Breast epithelium (tissue), 3 donors: ENCODE results near the gene PRKCE.

Source experiments
- POLR2A ChIP-seq: fragments of 450-650 bp; IDR thresholded peaks from one replicate; pipeline ENCODE4 v1.6.1; 2016; ENCODE audit warnings: antibody characterized with exemption, mild to moderate bottlenecking, moderate library complexity
- TF ChIP-seq, protein P1 (sequence below), 3 donors: fragments of 450-650 bp; IDR thresholded peaks; one replicate each; pipeline ENCODE4 v1.5.1; 2016 to 2017; ENCODE audit warnings: antibody characterized with exemption in 3 of 3, mild to moderate bottlenecking in 3 of 3, moderate library complexity in 3 of 3

DNA sequence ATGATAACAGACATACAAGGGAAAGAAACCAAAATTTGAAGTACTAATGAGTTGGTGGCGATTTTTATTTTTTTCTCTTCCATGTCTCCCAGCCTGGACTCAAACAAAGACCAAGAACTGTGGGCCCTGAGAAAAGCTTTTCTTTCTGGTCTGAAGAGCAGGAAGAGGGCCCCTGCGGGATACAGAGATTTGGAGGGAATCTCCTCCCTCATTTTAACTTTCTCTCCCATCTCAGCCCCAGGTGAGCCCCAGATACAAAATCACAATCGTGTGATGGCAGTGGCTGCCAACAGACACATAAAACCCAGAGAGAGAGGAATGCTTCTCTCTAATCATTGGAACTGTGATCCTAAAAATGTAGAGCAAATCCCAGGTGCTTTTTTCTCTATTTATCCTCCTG, 19.5 kb upstream of the PRKCE start:
- TF ChIP-seq, protein P1, sequence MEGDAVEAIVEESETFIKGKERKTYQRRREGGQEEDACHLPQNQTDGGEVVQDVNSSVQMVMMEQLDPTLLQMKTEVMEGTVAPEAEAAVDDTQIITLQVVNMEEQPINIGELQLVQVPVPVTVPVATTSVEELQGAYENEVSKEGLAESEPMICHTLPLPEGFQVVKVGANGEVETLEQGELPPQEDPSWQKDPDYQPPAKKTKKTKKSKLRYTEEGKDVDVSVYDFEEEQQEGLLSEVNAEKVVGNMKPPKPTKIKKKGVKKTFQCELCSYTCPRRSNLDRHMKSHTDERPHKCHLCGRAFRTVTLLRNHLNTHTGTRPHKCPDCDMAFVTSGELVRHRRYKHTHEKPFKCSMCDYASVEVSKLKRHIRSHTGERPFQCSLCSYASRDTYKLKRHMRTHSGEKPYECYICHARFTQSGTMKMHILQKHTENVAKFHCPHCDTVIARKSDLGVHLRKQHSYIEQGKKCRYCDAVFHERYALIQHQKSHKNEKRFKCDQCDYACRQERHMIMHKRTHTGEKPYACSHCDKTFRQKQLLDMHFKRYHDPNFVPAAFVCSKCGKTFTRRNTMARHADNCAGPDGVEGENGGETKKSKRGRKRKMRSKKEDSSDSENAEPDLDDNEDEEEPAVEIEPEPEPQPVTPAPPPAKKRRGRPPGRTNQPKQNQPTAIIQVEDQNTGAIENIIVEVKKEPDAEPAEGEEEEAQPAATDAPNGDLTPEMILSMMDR (IDR thresholded peaks at IDR 0.05), result no peak
- no peak for TF ChIP-seq POLR2A
